SK-N-SH (cell line): ENCODE data around the gene ACADL. TPM values are rescaled to one million over a fixed set of nuclear protein-coding genes. Genes with fewer than 3 reads are reported as not detected.

Experiments used
- CTCF ChIA-PET: fragments of 300-600, 350-600 bp; formaldehyde crosslinking; extraction: SDS; loops from one replicate; lab custom pipeline; 2021; lab: Yijun Ruan, JAX
- POLR2A ChIA-PET: fragments of 350-600 bp; sonication (Branson Sonifier 250); formaldehyde crosslinking; extraction: SDS; loops from one replicate; lab custom pipeline; 2020; ENCODE audit warnings: antibody characterized with exemption, inconsistent platforms; lab: Yijun Ruan, JAX
- DNase-seq: peaks from one replicate; pipeline ENCODE4 v3.0.0; 2012
- H2AFZ ChIP-seq: fragments of 200-600 bp; sonication (generic); 2 replicates; pipeline ENCODE4 v1.8.1; 2016; ENCODE audit warnings: antibody characterized with exemption, mild to moderate bottlenecking, low read depth
- H3F3A ChIP-seq: fragments of 200-600 bp; sonication (generic); replicated peaks from 2 replicates; pipeline ENCODE3; 2016; ENCODE audit warnings: antibody characterized with exemption, mild to moderate bottlenecking; ENCODE audit not compliant: insufficient read depth
- H3K27ac ChIP-seq, 2 experiments: fragments of 200-500 bp in 1 of 2; fragments of 200-600 bp in 1 of 2; sonication (Bioruptor generic) in 1 of 2; sonication (generic), shearing (Covaris generic) in 1 of 2; 2 replicates each; pipeline versions ENCODE4 v1.5.1 to v1.6.1; 2014 to 2016; ENCODE audit warnings: low read depth in 2 of 2, inconsistent platforms in 1 of 2, low read length in 1 of 2, mild to moderate bottlenecking in 1 of 2, mixed read lengths in 1 of 2
- H3K27me3 ChIP-seq: fragments of 200-600 bp; sonication (generic), shearing (Covaris generic); 2 replicates; pipeline ENCODE4 v1.6.1; 2016; ENCODE audit warnings: mixed run types; ENCODE audit not compliant: insufficient read depth
- H3K36me3 ChIP-seq, 2 experiments: fragments of 200-500 bp in 1 of 2; fragments of 200-600 bp in 1 of 2; sonication (Bioruptor generic) in 1 of 2; sonication (generic) in 1 of 2; replicated peaks in 1 of 2; 2 replicates each; pipeline versions ENCODE3 to v1.5.1; 2014 to 2016; ENCODE audit warnings: low read length in 1 of 2, mild to moderate bottlenecking in 1 of 2; ENCODE audit not compliant: insufficient read depth in 2 of 2, control insufficient read depth in 1 of 2
- H3K4me1 ChIP-seq, 2 experiments: fragments of 200-500 bp in 1 of 2; fragments of 200-600 bp in 1 of 2; sonication (Bioruptor generic) in 1 of 2; sonication (generic), shearing (Covaris generic) in 1 of 2; 2 replicates each; pipeline versions ENCODE4 v1.5.1 to v1.6.1; 2014 to 2016; ENCODE audit warnings: low read depth in 1 of 2, low read length in 1 of 2, mixed run types in 1 of 2; ENCODE audit not compliant: insufficient read depth in 2 of 2, control insufficient read depth in 1 of 2
- H3K4me2 ChIP-seq: fragments of 200-600 bp; sonication (generic), shearing (Covaris generic); 2 replicates; pipeline ENCODE4 v1.6.1; 2017; ENCODE audit warnings: mixed run types
- H3K4me3 ChIP-seq, 2 experiments: fragments of 200-500 bp in 1 of 2; fragments of 200-600 bp in 1 of 2; sonication (Bioruptor generic) in 1 of 2; sonication (generic), shearing (Covaris generic) in 1 of 2; 2 replicates each; pipeline versions ENCODE4 v1.5.1 to v1.8.1; 2014 to 2016; ENCODE audit warnings: low read depth in 2 of 2, inconsistent platforms in 1 of 2, low read length in 1 of 2, mild to moderate bottlenecking in 1 of 2, mixed read lengths in 1 of 2, moderate library complexity in 1 of 2
- H3K79me2 ChIP-seq: fragments of 200-600 bp; sonication (generic); 2 replicates; pipeline ENCODE4 v1.8.1; 2017; ENCODE audit warnings: mild to moderate bottlenecking; ENCODE audit not compliant: insufficient read depth
- H3K9ac ChIP-seq: fragments of 200-600 bp; sonication (generic); 2 replicates; pipeline ENCODE4 v1.6.1; 2017; ENCODE audit warnings: mixed run types
- H3K9me2 ChIP-seq: fragments of 200-600 bp; sonication (generic); 2 replicates; pipeline ENCODE4 v1.6.1; 2017; ENCODE audit warnings: mixed run types
- H3K9me3 ChIP-seq: fragments of 200-600 bp; sonication (generic); 2 replicates; pipeline ENCODE4 v1.6.1; 2017; ENCODE audit warnings: mixed run types, mild to moderate bottlenecking, moderate library complexity
- H4K20me1 ChIP-seq: fragments of 200-600 bp; sonication (generic); 2 replicates; pipeline ENCODE4 v1.6.1; 2017; ENCODE audit warnings: mild to moderate bottlenecking, mixed run types; ENCODE audit not compliant: insufficient read depth
- ELF1 ChIP-seq: IDR thresholded peaks from 2 replicates; pipeline ENCODE4 v1.4.0; 2012
- EP300 ChIP-seq, 2 experiments: IDR thresholded peaks; 2 replicates each; pipeline versions ENCODE4 v1.4.0 to v1.6.1; 2012; ENCODE audit warnings: borderline replicate concordance in 1 of 2, low read depth in 1 of 2, low read length in 1 of 2
- EZH2phosphoT487 ChIP-seq: fragments of 200-600 bp; sonication (generic); IDR thresholded peaks from 2 replicates; pipeline ENCODE4 v1.6.1; 2017; ENCODE audit warnings: low read depth, mixed run types, mild to moderate bottlenecking, antibody characterized with exemption, moderate library complexity, borderline replicate concordance
- FOSL2 ChIP-seq: IDR thresholded peaks from 2 replicates; pipeline ENCODE4 v1.4.0; 2012; ENCODE audit warnings: low read depth, mild to moderate bottlenecking, moderate library complexity, borderline replicate concordance
- FOXJ3 ChIP-seq: sonication (generic); formaldehyde crosslinking; IDR thresholded peaks from 2 replicates; pipeline ENCODE4 v1.5.1; 2020; ENCODE audit warnings: mild to moderate bottlenecking, missing genetic modification reagents
- FOXM1 ChIP-seq: IDR thresholded peaks from 2 replicates; pipeline ENCODE4 v1.4.0; 2012; ENCODE audit warnings: low read depth, mild to moderate bottlenecking
- MXI1 ChIP-seq: IDR thresholded peaks from 2 replicates; pipeline ENCODE4 v1.6.1; 2012; ENCODE audit warnings: mild to moderate bottlenecking, low read depth, low read length, improper control_type of control experiment
- NFIC ChIP-seq: IDR thresholded peaks from 2 replicates; pipeline ENCODE4 v1.4.0; 2012; ENCODE audit warnings: borderline replicate concordance
- NRF1 ChIP-seq: IDR thresholded peaks from 2 replicates; pipeline ENCODE4 v1.6.1; 2012; ENCODE audit warnings: low read depth, mild to moderate bottlenecking, low read length
- POLR2AphosphoS5 ChIP-seq: IDR thresholded peaks from 2 replicates; pipeline ENCODE4 v1.6.1; 2012; ENCODE audit warnings: low read depth, low read length
- REST ChIP-seq: IDR thresholded peaks from 2 replicates; pipeline ENCODE4 v1.6.1; 2012; ENCODE audit warnings: mild to moderate bottlenecking, low read depth, low read length, moderate library complexity
- RXRA ChIP-seq: IDR thresholded peaks from 2 replicates; pipeline ENCODE4 v1.4.0; 2012; ENCODE audit warnings: low read depth, mild to moderate bottlenecking, borderline replicate concordance
- SIN3A ChIP-seq: IDR thresholded peaks from 2 replicates; pipeline ENCODE4 v1.6.1; 2012; ENCODE audit warnings: low read depth, mild to moderate bottlenecking, low read length, moderate library complexity, borderline replicate concordance
- TAF1 ChIP-seq: IDR thresholded peaks from 2 replicates; pipeline ENCODE4 v1.6.1; 2012; ENCODE audit warnings: low read depth, mild to moderate bottlenecking, low read length, moderate library complexity, borderline replicate concordance
- TCF12 ChIP-seq: IDR thresholded peaks from 2 replicates; pipeline ENCODE4 v1.4.0; 2012
- WGBS: methylation state at CpG from one replicate; pipeline ENCODE4 v1.1.6; 2017; ENCODE audit warnings: low lambda C conversion rate; 5-methylcytosine and 5-hydroxymethylcytosine counted together
- polyA plus RNA-seq, 3 experiments: library from polyadenylated mRNA; depleted of rRNA; stranded (reverse); fragments of >200 nt; gene quantifications; 2 replicates each; pipeline ENCODE4 v1.2.3, GENCODE V29; 2012
- TF ChIP-seq, protein P1 (sequence below): IDR thresholded peaks from 2 replicates; pipeline ENCODE4 v1.4.0; 2012; ENCODE audit warnings: low read depth
- TF ChIP-seq, protein P2 (sequence below): IDR thresholded peaks from 2 replicates; pipeline ENCODE4 v1.4.0; 2012; ENCODE audit warnings: low read depth, borderline replicate concordance

The ACADL gene
- polyA plus RNA-seq, 1 of the 3 experiments (the other 2 are of a cell fraction) = not detected

DNA sequence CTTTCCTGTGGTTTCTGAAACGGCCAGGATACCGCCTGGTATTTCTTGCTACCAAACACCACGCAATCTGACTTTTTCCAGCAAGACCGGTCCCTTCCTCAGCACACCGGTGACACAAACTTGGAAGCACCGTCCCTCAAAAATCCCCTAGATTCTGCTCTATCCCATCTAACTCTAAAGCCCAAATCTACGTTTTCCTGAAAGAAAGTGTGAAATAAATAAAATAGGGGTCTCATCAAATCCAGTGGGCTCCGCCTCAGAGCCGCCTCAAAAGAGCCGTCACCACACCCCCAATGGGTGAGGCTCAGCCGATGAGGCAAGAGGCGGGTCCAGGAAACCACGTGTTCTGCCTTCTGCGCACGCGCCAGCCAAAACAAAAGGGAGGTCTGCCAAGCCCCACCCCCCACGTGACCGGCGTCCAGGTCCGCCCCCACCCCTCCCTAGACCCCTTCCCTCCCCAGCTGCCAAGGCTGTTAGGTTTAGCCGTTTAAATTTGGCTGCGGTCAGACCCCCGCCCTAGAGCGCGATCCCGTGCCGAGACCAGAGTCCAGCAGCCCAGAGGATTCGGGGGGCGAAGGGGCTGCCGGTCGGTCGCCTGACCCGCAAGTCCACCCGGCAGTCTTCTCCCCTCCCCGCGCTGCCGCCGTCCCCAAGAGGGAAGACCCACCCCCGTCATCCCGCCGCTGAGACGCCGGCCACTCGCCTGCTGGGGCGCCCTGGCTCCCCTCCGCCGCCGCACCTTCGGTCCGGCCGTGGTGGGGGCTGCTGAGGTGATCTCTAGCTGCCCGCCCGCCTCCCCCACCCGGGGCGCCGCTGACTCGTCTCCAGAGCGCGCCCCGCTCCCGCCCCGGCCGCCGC is 54.6 kb downstream of the ACADL start (continued):
- TF ChIP-seq REST = no peak
- TF ChIP-seq TCF12 = no peak; the same call in 1 of the 2 replicates
- TF ChIP-seq FOXM1 = no peak
- TF ChIP-seq MXI1 = peak; percentile 88
- TF ChIP-seq, protein P1, sequence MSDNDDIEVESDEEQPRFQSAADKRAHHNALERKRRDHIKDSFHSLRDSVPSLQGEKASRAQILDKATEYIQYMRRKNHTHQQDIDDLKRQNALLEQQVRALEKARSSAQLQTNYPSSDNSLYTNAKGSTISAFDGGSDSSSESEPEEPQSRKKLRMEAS = peak; percentile 30; the same call in 1 of the 2 replicates
- peak; percentile 51 for TF ChIP-seq TAF1
- no peak for TF ChIP-seq EZH2phosphoT487
- TF ChIP-seq POLR2AphosphoS5 = peak; percentile 71; the same call in 1 of the 2 replicates
- no peak for TF ChIP-seq FOSL2
- peak in 1 of 2 experiments; percentile 18; a peak in 2 of 4 replicates for TF ChIP-seq EP300 (IDR thresholded peaks at IDR 0.05; ENCODE audit: borderline replicate concordance in 1 of 2, low read depth in 1 of 2, low read length in 1 of 2)
- TF ChIP-seq NFIC = peak; percentile 36; the same call in 1 of the 2 replicates
- no peak for TF ChIP-seq FOXJ3
- peak; percentile 81 for TF ChIP-seq NRF1
- TF ChIP-seq, all 33 proteins: peak for 11

DNA sequence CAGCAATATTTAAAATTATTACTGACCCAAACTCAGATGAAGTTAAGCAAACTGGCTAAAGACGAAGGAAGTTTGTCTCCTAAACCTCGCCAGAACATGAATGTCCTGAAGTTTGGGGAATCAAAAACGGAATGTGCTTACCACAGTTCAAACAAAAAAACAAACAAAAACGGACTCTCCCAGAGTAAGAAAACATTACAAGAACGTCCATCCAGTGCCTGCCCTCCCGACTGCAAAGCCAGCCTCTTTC is 55.1 kb downstream of the ACADL start:
- no peak for DNase-seq
- ChIA-PET POLR2A (no interaction called here), CTCF (interaction anchor here (1.2 kb wide), 1 partner anchor 177 kb away, joined by 3 read pairs; no protein-coding TSS in a partner anchor)
- peak overlapping the region; percentile 95 to 98 for H3K27ac ChIP-seq
- H2AFZ ChIP-seq = peak overlapping the region; percentile 94
- H3F3A ChIP-seq = peaks cover 20% of the 10 kb centered on the region
- WGBS = under 1% methylated on average over 6 of the region's 6 CpGs
- peak overlapping the region; percentile 92 for H3K9ac ChIP-seq
- no peaks in the 10 kb centered on the region; the same call in 1 of the 2 replicates for H3K9me2 ChIP-seq
- no peaks in the 10 kb centered on the region for H3K36me3 ChIP-seq
- no peaks in the 10 kb centered on the region for H4K20me1 ChIP-seq
- no peaks in the 10 kb centered on the region for H3K9me3 ChIP-seq
- peak overlapping the region; percentile 88 for H3K4me2 ChIP-seq
- TF ChIP-seq EP300 (IDR thresholded peaks at IDR 0.05; ENCODE audit: borderline replicate concordance in 1 of 2, low read depth in 1 of 2, low read length in 1 of 2) = no peak
- no peak for TF ChIP-seq RXRA
- no peak for TF ChIP-seq MXI1
- TF ChIP-seq ELF1 = no peak
- TF ChIP-seq, protein P2, sequence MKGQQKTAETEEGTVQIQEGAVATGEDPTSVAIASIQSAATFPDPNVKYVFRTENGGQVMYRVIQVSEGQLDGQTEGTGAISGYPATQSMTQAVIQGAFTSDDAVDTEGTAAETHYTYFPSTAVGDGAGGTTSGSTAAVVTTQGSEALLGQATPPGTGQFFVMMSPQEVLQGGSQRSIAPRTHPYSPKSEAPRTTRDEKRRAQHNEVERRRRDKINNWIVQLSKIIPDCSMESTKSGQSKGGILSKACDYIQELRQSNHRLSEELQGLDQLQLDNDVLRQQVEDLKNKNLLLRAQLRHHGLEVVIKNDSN = no peak
- no peak for TF ChIP-seq SIN3A
- H3K4me1 ChIP-seq = peaks cover 9 to 14% of the 10 kb centered on the region in 2 experiments; a peak in 2 of 4 replicates
- H3K79me2 ChIP-seq = peaks cover 41% of the 10 kb centered on the region
- no peaks in the 10 kb centered on the region for H3K27me3 ChIP-seq
- peak overlapping the region; percentile 84 to 97 for H3K4me3 ChIP-seq
